HepG2 (cell line): ENCODE measurements around the gene IDH3G. TPM values are rescaled to one million over a fixed set of nuclear protein-coding genes. Genes with fewer than 3 reads are reported as not detected.

ENCODE experiments used
- CREM ChIP-seq, 2 experiments: sonication (generic) in 1 of 2; formaldehyde crosslinking in 1 of 2; IDR thresholded peaks; 2 replicates each; pipeline versions ENCODE4 v1.4.0 to v1.6.1; 2016 to 2020; ENCODE audit warnings: antibody characterized with exemption in 1 of 2, mild to moderate bottlenecking in 1 of 2, missing genetic modification reagents in 1 of 2
- HDAC2 ChIP-seq: sonication (generic); formaldehyde crosslinking; IDR thresholded peaks from 2 replicates; pipeline ENCODE4 v1.4.0; 2020; ENCODE audit warnings: missing genetic modification reagents
- HOXD1 ChIP-seq: sonication (generic); formaldehyde crosslinking; IDR thresholded peaks from 2 replicates; pipeline ENCODE4 v1.5.0; 2020; ENCODE audit warnings: missing genetic modification reagents
- MTA3 ChIP-seq: sonication (generic); formaldehyde crosslinking; IDR thresholded peaks from 2 replicates; pipeline ENCODE4 v1.4.0; 2020; ENCODE audit warnings: missing genetic modification reagents
- MXI1 ChIP-seq: IDR thresholded peaks from 3 replicates; pipeline ENCODE4 v1.6.1; 2012; ENCODE audit warnings: low read depth, low read length, inconsistent platforms, borderline replicate concordance
- NR2F2 ChIP-seq: IDR thresholded peaks from 2 replicates; pipeline ENCODE4 v1.6.1; 2012; ENCODE audit warnings: low read depth, inconsistent platforms, borderline replicate concordance
- ZEB1 ChIP-seq: IDR thresholded peaks from 2 replicates; pipeline ENCODE4 v1.6.1; 2012; ENCODE audit warnings: mild to moderate bottlenecking, low read depth, inconsistent platforms; ENCODE audit not compliant: insufficient replicate concordance
- ZNF484 ChIP-seq: sonication (generic); formaldehyde crosslinking; IDR thresholded peaks from 2 replicates; pipeline ENCODE4 v1.5.1; 2020; ENCODE audit warnings: mild to moderate bottlenecking, low read depth, missing genetic modification reagents, borderline replicate concordance
- ZSCAN21 ChIP-seq: sonication (generic); formaldehyde crosslinking; IDR thresholded peaks from 2 replicates; pipeline ENCODE4 v1.8.0; 2022; ENCODE audit warnings: mild to moderate bottlenecking, missing genetic modification reagents, moderate library complexity, borderline replicate concordance
- polyA plus RNA-seq, 8 experiments: library from polyadenylated mRNA; depleted of rRNA in 3 of 8; stranded (reverse) in 7 of 8; unstranded in 1 of 8; fragments of >200 nt; fragmentation: Illumina TruSeq in 4 of 8; extraction: Trizol in 4 of 8; gene quantifications; 2 replicates each; pipeline versions ENCODE4 v1.2.1 to v1.2.3, GENCODE V29; 2011 to 2016; ENCODE audit warnings: low read depth in 4 of 8, missing spikeins in 1 of 8, mixed read lengths in 1 of 8; ENCODE audit not compliant: insufficient read depth in 1 of 8
- total RNA-seq, 5 experiments: library from RNA; depleted of rRNA; stranded (reverse); fragments of >200 nt; fragmentation: Illumina TruSeq; extraction: Trizol; gene quantifications; 2 replicates each; pipeline ENCODE4 v1.2.3, GENCODE V29; 2016; ENCODE audit warnings: low read depth in 1 of 5
- TF ChIP-seq, protein P1 (sequence below), 2 experiments: fragments of 450-650 bp in 1 of 2; sonication (generic) in 1 of 2; formaldehyde crosslinking in 1 of 2; IDR thresholded peaks; 2 replicates each; pipeline versions ENCODE4 v1.6.1 to v1.8.0; 2016 to 2022; ENCODE audit warnings: antibody characterized with exemption in 1 of 2, mild to moderate bottlenecking in 1 of 2, missing genetic modification reagents in 1 of 2
- TF ChIP-seq, protein P2 (sequence below): sonication (generic); formaldehyde crosslinking; IDR thresholded peaks from 2 replicates; pipeline ENCODE4 v1.4.0; 2020; ENCODE audit warnings: missing genetic modification reagents
- TF ChIP-seq, protein P3 (sequence below): sonication (generic); formaldehyde crosslinking; IDR thresholded peaks from 2 replicates; pipeline ENCODE4 v1.8.1; 2023; ENCODE audit warnings: missing genetic modification reagents, mild to moderate bottlenecking, borderline replicate concordance
- TF ChIP-seq, protein P4 (sequence below): sonication (generic); formaldehyde crosslinking; conservative IDR thresholded peaks from 2 replicates; pipeline ENCODE4 v1.8.0; 2022; ENCODE audit warnings: mild to moderate bottlenecking, moderate library complexity, missing genetic modification reagents
- TF ChIP-seq, protein P5 (sequence below): sonication (generic); formaldehyde crosslinking; IDR thresholded peaks from 2 replicates; pipeline ENCODE4 v1.5.1; 2020; ENCODE audit warnings: missing genetic modification reagents, mild to moderate bottlenecking, borderline replicate concordance

Gene IDH3G
- total and polyA plus RNA-seq, 2 of the 13 experiments (the other 11 are each of a cell fraction or from before 2014, with no cell fraction given): 18.7 to 35.5 TPM

DNA sequence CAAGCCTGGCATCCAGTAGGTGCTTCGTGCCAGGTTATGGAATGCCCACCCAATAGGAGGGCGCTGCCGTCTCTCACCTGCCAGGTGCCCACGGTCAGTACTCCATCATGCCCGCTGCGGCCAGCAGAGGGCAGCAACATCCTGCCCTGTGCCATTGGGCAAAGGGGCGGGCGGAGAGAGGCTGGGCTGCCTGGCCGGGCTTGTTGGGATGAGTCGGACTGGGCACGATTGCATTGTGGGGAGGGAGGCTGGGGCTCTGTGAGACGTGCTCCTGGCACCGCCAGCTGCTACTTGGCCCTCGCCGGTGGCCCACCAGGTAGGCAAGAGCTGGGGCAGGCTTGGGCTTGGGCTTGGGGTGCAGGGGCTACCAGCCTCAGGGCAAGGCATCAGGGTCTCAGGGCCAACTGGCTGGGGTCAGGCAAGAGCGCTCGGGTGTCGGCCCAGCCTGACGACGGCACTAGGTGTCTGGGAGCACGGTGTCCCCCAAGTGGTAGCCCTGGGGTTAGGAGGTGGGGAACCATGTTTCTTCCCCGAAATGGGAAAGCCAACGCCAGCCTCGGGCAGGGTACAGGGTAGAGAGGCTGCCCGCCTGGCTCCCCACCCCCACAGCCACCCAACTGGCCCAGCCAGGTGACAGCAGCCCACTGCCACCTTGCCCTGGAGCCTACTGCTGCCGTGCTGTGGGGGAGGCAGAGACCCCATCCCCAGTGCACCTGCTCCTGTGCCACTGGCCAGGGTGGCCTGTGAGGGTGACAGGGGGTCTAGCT, 30.0 kb downstream of the IDH3G start, which contains the start of gene PLXNB3 (continued):
- no peak for TF ChIP-seq ZSCAN21
- TF ChIP-seq, protein P1, sequence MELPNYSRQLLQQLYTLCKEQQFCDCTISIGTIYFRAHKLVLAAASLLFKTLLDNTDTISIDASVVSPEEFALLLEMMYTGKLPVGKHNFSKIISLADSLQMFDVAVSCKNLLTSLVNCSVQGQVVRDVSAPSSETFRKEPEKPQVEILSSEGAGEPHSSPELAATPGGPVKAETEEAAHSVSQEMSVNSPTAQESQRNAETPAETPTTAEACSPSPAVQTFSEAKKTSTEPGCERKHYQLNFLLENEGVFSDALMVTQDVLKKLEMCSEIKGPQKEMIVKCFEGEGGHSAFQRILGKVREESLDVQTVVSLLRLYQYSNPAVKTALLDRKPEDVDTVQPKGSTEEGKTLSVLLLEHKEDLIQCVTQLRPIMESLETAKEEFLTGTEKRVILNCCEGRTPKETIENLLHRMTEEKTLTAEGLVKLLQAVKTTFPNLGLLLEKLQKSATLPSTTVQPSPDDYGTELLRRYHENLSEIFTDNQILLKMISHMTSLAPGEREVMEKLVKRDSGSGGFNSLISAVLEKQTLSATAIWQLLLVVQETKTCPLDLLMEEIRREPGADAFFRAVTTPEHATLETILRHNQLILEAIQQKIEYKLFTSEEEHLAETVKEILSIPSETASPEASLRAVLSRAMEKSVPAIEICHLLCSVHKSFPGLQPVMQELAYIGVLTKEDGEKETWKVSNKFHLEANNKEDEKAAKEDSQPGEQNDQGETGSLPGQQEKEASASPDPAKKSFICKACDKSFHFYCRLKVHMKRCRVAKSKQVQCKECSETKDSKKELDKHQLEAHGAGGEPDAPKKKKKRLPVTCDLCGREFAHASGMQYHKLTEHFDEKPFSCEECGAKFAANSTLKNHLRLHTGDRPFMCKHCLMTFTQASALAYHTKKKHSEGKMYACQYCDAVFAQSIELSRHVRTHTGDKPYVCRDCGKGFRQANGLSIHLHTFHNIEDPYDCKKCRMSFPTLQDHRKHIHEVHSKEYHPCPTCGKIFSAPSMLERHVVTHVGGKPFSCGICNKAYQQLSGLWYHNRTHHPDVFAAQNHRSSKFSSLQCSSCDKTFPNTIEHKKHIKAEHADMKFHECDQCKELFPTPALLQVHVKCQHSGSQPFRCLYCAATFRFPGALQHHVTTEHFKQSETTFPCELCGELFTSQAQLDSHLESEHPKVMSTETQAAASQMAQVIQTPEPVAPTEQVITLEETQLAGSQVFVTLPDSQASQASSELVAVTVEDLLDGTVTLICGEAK (IDR thresholded peaks at IDR 0.05): no peak
- TF ChIP-seq, protein P1 (CRISPR knock-in tag; IDR thresholded peaks at IDR 0.05): no peak
- TF ChIP-seq MXI1: no peak
- no peak for TF ChIP-seq CREM (IDR thresholded peaks at IDR 0.05)
- TF ChIP-seq CREM (CRISPR knock-in tag; IDR thresholded peaks at IDR 0.05): no peak
- TF ChIP-seq ZNF484: no peak
- no peak for TF ChIP-seq NR2F2
- TF ChIP-seq, protein P2, sequence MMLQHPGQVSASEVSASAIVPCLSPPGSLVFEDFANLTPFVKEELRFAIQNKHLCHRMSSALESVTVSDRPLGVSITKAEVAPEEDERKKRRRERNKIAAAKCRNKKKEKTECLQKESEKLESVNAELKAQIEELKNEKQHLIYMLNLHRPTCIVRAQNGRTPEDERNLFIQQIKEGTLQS: no peak
- no peak for TF ChIP-seq MTA3 (CRISPR knock-in tag)
- TF ChIP-seq, protein P3, sequence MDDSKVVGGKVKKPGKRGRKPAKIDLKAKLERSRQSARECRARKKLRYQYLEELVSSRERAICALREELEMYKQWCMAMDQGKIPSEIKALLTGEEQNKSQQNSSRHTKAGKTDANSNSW: no peak
- TF ChIP-seq, protein P4, sequence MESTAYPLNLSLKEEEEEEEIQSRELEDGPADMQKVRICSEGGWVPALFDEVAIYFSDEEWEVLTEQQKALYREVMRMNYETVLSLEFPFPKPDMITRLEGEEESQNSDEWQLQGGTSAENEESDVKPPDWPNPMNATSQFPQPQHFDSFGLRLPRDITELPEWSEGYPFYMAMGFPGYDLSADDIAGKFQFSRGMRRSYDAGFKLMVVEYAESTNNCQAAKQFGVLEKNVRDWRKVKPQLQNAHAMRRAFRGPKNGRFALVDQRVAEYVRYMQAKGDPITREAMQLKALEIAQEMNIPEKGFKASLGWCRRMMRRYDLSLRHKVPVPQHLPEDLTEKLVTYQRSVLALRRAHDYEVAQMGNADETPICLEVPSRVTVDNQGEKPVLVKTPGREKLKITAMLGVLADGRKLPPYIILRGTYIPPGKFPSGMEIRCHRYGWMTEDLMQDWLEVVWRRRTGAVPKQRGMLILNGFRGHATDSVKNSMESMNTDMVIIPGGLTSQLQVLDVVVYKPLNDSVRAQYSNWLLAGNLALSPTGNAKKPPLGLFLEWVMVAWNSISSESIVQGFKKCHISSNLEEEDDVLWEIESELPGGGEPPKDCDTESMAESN: 0 out of 2 replicates have a peak, but pooled peaks have one; percentile 31
- TF ChIP-seq HOXD1 (CRISPR knock-in tag): no peak
- TF ChIP-seq ZEB1: peak; percentile 50
- TF ChIP-seq, protein P5, sequence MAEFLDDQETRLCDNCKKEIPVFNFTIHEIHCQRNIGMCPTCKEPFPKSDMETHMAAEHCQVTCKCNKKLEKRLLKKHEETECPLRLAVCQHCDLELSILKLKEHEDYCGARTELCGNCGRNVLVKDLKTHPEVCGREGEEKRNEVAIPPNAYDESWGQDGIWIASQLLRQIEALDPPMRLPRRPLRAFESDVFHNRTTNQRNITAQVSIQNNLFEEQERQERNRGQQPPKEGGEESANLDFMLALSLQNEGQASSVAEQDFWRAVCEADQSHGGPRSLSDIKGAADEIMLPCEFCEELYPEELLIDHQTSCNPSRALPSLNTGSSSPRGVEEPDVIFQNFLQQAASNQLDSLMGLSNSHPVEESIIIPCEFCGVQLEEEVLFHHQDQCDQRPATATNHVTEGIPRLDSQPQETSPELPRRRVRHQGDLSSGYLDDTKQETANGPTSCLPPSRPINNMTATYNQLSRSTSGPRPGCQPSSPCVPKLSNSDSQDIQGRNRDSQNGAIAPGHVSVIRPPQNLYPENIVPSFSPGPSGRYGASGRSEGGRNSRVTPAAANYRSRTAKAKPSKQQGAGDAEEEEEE (CRISPR knock-in tag): no peak
- 0 out of 2 replicates have a peak, but pooled peaks have one; percentile 27 for TF ChIP-seq HDAC2
